ENCODE measurements around the gene DEPDC1B.

Gene DEPDC1B

GRCh38 chr5:60710362-60710761 is 10.4 kb upstream of the DEPDC1B start:
- DNase-seq (ENCODE audit: low spot score), result no peak
- TF ChIP-seq CTCF (IDR thresholded peaks at IDR 0.05; ENCODE audit: extremely low read depth, missing control alignments), result no peak

GRCh38 chr5:60705144-60705543 is 5.2 kb upstream of the DEPDC1B start:
- DNase-seq (ENCODE audit: low spot score), result no peak
- TF ChIP-seq CTCF (IDR thresholded peaks at IDR 0.05; ENCODE audit: extremely low read depth, missing control alignments), result no peak

GRCh38 chr5:60703944-60704343 is 4.0 kb upstream of the DEPDC1B start:
- no peak for TF ChIP-seq CTCF (IDR thresholded peaks at IDR 0.05; ENCODE audit: extremely low read depth, missing control alignments)
- DNase-seq (ENCODE audit: low spot score), result no peak

GRCh38 chr5:60701321-60701968 is 1.5 kb upstream of the DEPDC1B start:
- no peak for TF ChIP-seq CTCF (IDR thresholded peaks at IDR 0.05; ENCODE audit: extremely low read depth, missing control alignments)
- no peak for DNase-seq (ENCODE audit: low spot score)

- peak; percentile 12 for DNase-seq (ENCODE audit: low spot score)
- no peak for TF ChIP-seq CTCF (IDR thresholded peaks at IDR 0.05; ENCODE audit: extremely low read depth, missing control alignments)
Measured at GRCh38 chr5:60700416-60700757, 421 bp upstream of the DEPDC1B start.

GRCh38 chr5:60699288-60699608 is 718 bp downstream of the DEPDC1B start:
- DNase-seq (ENCODE audit: low spot score), result no peak

GRCh38 chr5:60698336-60698735 is 1.6 kb downstream of the DEPDC1B start:
- no peak for DNase-seq (ENCODE audit: low spot score)

More at GRCh38 chr5:60699288-60699608, 718 bp downstream of the DEPDC1B start:
- no peak for TF ChIP-seq CTCF (IDR thresholded peaks at IDR 0.05; ENCODE audit: extremely low read depth, missing control alignments)

More at GRCh38 chr5:60698336-60698735, 1.6 kb downstream of the DEPDC1B start:
- TF ChIP-seq CTCF (IDR thresholded peaks at IDR 0.05; ENCODE audit: extremely low read depth, missing control alignments), result no peak
